ENCODE data around the gene PADI4.

PADI4 gene

DNA sequence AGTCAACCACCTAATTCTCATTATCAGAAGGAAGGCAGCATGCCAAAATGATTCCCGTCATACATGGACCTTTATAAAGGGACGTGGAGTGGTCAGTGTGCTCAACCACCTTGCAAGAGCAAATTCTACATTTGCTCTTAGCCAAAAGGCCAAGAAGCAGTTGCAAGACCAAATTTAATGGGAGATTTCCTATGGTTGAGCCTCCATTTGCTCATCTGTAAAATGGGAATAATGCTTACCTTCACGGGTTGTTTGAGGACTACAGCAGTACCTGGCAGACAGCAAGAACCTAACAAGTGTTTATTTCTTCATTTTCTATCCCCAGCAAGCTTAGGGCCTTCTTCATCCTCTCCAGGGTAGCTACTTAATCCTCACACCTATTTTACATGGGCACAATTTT, 17.4 kb upstream of the PADI4 start:
- no peak for ATAC-seq

DNA sequence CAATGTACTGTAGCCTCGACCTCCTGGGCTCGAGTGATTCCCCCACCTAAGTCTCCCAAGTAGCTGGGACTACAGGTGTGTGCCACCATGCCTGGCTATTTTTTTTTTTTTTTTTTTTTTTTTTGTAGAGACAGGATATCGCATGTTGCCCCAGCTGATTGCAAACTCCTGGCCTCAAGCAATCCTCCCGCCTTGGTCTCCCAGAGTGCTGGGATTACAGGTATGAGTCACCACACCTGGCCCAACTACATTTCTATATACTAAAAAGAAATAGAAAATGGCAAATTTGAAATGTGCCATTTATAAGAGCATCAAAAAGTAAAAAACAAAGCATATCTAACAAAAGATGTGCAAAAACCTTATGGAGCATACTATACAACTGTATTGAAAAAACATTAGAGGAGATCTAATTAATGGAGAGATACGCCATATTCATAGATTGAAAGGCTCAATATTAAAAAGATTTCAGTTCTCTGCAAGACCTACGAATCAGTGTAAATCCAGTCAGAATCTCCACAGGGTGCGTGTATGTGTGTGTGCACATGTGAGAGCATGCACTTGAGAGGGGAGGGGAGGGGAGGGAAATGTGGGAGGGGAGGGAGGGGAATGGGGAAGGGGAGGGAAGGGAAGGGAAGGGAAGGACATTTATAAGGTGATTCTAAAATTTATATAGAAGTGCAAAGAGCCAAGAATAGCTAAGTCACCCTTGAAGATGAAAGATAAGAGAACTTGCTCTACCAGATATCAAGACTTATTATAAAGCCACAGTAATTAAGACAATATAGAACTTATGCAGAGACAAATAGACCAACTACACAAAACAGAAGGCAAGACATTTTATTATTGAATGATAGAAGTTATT, 15.5 kb upstream of the PADI4 start:
- no peak for ATAC-seq
- TF ChIP-seq TCF4 (CRISPR knock-in tag; IDR thresholded peaks at IDR 0.05; ENCODE audit: borderline replicate concordance), result no peak
- TF ChIP-seq SNAI2 (CRISPR knock-in tag; IDR thresholded peaks at IDR 0.05), result no peak
- no peak for TF ChIP-seq PATZ1 (CRISPR knock-in tag; IDR thresholded peaks at IDR 0.05; ENCODE audit: borderline replicate concordance)
- TF ChIP-seq, protein P1, sequence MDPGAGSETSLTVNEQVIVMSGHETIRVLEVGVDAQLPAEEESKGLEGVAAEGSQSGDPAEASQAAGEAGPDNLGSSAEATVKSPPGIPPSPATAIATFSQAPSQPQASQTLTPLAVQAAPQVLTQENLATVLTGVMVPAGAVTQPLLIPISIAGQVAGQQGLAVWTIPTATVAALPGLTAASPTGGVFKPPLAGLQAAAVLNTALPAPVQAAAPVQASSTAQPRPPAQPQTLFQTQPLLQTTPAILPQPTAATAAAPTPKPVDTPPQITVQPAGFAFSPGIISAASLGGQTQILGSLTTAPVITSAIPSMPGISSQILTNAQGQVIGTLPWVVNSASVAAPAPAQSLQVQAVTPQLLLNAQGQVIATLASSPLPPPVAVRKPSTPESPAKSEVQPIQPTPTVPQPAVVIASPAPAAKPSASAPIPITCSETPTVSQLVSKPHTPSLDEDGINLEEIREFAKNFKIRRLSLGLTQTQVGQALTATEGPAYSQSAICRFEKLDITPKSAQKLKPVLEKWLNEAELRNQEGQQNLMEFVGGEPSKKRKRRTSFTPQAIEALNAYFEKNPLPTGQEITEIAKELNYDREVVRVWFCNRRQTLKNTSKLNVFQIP (CRISPR knock-in tag; IDR thresholded peaks at IDR 0.05; ENCODE audit: borderline replicate concordance, low read depth), result no peak
- no peak for TF ChIP-seq CSDC2 (CRISPR knock-in tag; IDR thresholded peaks at IDR 0.05)
- no peak for TF ChIP-seq ZFP30 (CRISPR knock-in tag; IDR thresholded peaks at IDR 0.05)
- no peak for TF ChIP-seq RARB (CRISPR knock-in tag; IDR thresholded peaks at IDR 0.05)
- no peak for TF ChIP-seq ARNTL (CRISPR knock-in tag; IDR thresholded peaks at IDR 0.05; ENCODE audit: borderline replicate concordance, low read depth)
- TF ChIP-seq BACH2 (CRISPR knock-in tag; IDR thresholded peaks at IDR 0.05; ENCODE audit: borderline replicate concordance), result no peak

More for the DNA sequence above, 17.4 kb upstream of the PADI4 start:
- TF ChIP-seq CSDC2 (CRISPR knock-in tag; IDR thresholded peaks at IDR 0.05) (no peak), ISL1 (CRISPR knock-in tag; IDR thresholded peaks at IDR 0.05) (no peak), PATZ1 (CRISPR knock-in tag; IDR thresholded peaks at IDR 0.05; ENCODE audit: borderline replicate concordance) (no peak), GLIS3 (CRISPR knock-in tag; IDR thresholded peaks at IDR 0.05) (no peak)

GRCh38 chr1:17293681-17294425, 14.1 kb upstream of the PADI4 start:
- no peak for ATAC-seq
- TF ChIP-seq RARB (CRISPR knock-in tag; IDR thresholded peaks at IDR 0.05) (no peak), ZNF8 (CRISPR knock-in tag; IDR thresholded peaks at IDR 0.05) (no peak), PATZ1 (CRISPR knock-in tag; IDR thresholded peaks at IDR 0.05; ENCODE audit: borderline replicate concordance) (no peak)

- TF ChIP-seq CSDC2 (CRISPR knock-in tag; IDR thresholded peaks at IDR 0.05) (no peak), ISL1 (CRISPR knock-in tag; IDR thresholded peaks at IDR 0.05) (no peak), ZNF70 (CRISPR knock-in tag; IDR thresholded peaks at IDR 0.05) (no peak), TOX (CRISPR knock-in tag; IDR thresholded peaks at IDR 0.05; ENCODE audit: borderline replicate concordance) (no peak), ZFP30 (CRISPR knock-in tag; IDR thresholded peaks at IDR 0.05) (no peak), OSR1 (CRISPR knock-in tag; IDR thresholded peaks at IDR 0.05) (no peak), RARB (CRISPR knock-in tag; IDR thresholded peaks at IDR 0.05) (no peak)
- no peak for ATAC-seq
Measured at GRCh38 chr1:17295292-17295691, 12.7 kb upstream of the PADI4 start.

DNA sequence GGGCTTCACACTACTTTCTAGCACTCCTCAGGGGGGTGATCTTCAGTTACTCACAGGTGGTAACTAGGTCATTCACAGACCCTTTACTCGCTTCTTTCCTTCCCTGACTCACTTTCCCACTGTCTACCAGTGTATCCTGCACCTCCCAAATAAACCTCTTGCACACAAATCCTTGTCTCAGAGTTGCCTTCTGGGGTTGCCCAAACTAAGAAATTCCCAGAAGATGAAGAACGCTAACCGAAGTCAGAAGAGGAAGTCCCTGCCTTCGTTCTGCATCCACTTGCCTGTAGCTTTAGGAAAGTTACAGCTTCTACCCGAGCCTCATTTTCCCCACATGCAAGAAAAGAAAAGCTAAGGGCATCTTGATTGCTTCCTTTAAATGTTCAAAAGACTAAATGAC, 11.9 kb upstream of the PADI4 start:
- ATAC-seq, result no peak
- TF ChIP-seq ZNF70 (CRISPR knock-in tag; IDR thresholded peaks at IDR 0.05) (no peak), ZNF8 (CRISPR knock-in tag; IDR thresholded peaks at IDR 0.05) (no peak), ZFP30 (CRISPR knock-in tag; IDR thresholded peaks at IDR 0.05) (no peak), CSRNP3 (CRISPR knock-in tag; IDR thresholded peaks at IDR 0.05) (no peak), GLIS3 (CRISPR knock-in tag; IDR thresholded peaks at IDR 0.05) (no peak), SNAI2 (CRISPR knock-in tag; IDR thresholded peaks at IDR 0.05) (no peak), TSHZ2 (CRISPR knock-in tag; IDR thresholded peaks at IDR 0.05) (no peak), CSDC2 (CRISPR knock-in tag; IDR thresholded peaks at IDR 0.05) (no peak)
- TF ChIP-seq, protein P1 (CRISPR knock-in tag; IDR thresholded peaks at IDR 0.05; ENCODE audit: borderline replicate concordance, low read depth), result no peak

Data from SK-N-SH treated with all-trans-retinoic acid at 6 μM for 48 hours (cell line).